HFFc6 (cell line): Measurements from ENCODE around the gene GABBR2. TPM values are rescaled to one million over a fixed set of nuclear protein-coding genes. Genes with fewer than 3 reads are reported as not detected.

ENCODE experiments used
- DNase-seq: peaks from one replicate; pipeline ENCODE4 v3.0.0-alpha.2; 2018
- H3K27ac Mint-ChIP-seq: 2 replicates; pipeline ENCODE4 v1.8.0; 2020; ENCODE audit warnings: mild to moderate bottlenecking, mixed read lengths
- H3K27me3 Mint-ChIP-seq: 2 replicates; pipeline ENCODE4 v1.8.0; 2021; ENCODE audit warnings: mild to moderate bottlenecking, moderate library complexity, mixed read lengths; ENCODE audit not compliant: insufficient read depth
- H3K36me3 Mint-ChIP-seq: 2 replicates; pipeline ENCODE4 v1.8.0; 2021; ENCODE audit warnings: low read depth, mixed read lengths
- H3K4me1 Mint-ChIP-seq: 2 replicates; pipeline ENCODE4 v1.8.0; 2020; ENCODE audit warnings: low read depth, mixed read lengths
- H3K4me3 Mint-ChIP-seq: 2 replicates; pipeline ENCODE4 v1.8.0; 2020; ENCODE audit warnings: mild to moderate bottlenecking, moderate library complexity, mixed read lengths
- H3K9me3 Mint-ChIP-seq: 2 replicates; pipeline ENCODE4 v1.8.0; 2020; ENCODE audit warnings: mild to moderate bottlenecking, mixed read lengths
- total RNA-seq, 6 experiments: library from RNA; stranded (reverse); fragmentation: NEBNext Ultra II Directional; extraction: Animal tissue kit (Norgen Biotek cat#: 25700); gene quantifications; 2 replicates in 1 of 6; 3 replicates in 5 of 6; pipeline ENCODE4 v1.2.3, GENCODE V29; 2021
- TF ChIP-seq, protein P1 (sequence below): fragments of 200-600 bp; sonication (generic); IDR thresholded peaks from 2 replicates; pipeline ENCODE4 v1.5.0; 2021; ENCODE audit warnings: antibody characterized with exemption, mild to moderate bottlenecking

Gene GABBR2
- total RNA-seq, 6 experiments from 2014 or later: 3.1 to 9.3 (median 7.6) TPM

- H3K27ac Mint-ChIP-seq: no peak overlapping the region
- TF ChIP-seq, protein P1, sequence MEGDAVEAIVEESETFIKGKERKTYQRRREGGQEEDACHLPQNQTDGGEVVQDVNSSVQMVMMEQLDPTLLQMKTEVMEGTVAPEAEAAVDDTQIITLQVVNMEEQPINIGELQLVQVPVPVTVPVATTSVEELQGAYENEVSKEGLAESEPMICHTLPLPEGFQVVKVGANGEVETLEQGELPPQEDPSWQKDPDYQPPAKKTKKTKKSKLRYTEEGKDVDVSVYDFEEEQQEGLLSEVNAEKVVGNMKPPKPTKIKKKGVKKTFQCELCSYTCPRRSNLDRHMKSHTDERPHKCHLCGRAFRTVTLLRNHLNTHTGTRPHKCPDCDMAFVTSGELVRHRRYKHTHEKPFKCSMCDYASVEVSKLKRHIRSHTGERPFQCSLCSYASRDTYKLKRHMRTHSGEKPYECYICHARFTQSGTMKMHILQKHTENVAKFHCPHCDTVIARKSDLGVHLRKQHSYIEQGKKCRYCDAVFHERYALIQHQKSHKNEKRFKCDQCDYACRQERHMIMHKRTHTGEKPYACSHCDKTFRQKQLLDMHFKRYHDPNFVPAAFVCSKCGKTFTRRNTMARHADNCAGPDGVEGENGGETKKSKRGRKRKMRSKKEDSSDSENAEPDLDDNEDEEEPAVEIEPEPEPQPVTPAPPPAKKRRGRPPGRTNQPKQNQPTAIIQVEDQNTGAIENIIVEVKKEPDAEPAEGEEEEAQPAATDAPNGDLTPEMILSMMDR: no peak
- DNase-seq: no peak
- no peak overlapping the region for H3K4me3 Mint-ChIP-seq
- H3K9me3 Mint-ChIP-seq: no peaks in the 10 kb centered on the region
- H3K27me3 Mint-ChIP-seq: peaks cover 10% of the 10 kb centered on the region
- no peaks in the 10 kb centered on the region for H3K36me3 Mint-ChIP-seq
- H3K4me1 Mint-ChIP-seq: no peaks in the 10 kb centered on the region
These were observed 175.6 kb downstream of the GABBR2 start for GRCh38 chr9:98533132-98533531.

GRCh38 chr9:98532574-98532973 lies 176.2 kb downstream of the GABBR2 start:
- TF ChIP-seq, protein P1: no peak
- H3K27me3 Mint-ChIP-seq: peaks cover 10% of the 10 kb centered on the region
- DNase-seq: no peak

DNA sequence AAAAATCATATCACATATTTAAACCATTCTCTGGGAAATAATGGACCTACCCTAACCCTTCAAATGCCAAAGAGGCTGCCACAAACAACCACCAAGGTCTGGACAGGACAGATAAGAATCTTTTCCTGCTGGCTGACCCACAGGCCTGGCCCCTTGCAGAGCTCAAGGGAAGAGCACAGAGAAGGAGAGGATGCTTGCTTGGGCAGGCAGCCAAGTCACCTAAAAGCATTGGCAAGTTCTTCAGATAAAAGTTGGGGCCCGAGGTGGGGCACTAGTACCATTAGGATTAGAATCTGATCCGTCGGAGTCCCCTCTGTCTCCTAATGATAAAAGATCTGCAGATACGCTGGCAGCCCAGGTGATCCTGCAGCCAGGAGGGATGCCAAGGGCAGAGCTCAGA lies 176.6 kb downstream of the GABBR2 start:
- Mint-ChIP-seq H3K27me3 (peaks cover 10% of the 10 kb centered on the region), H3K36me3 (no peaks in the 10 kb centered on the region), H3K9me3 (no peaks in the 10 kb centered on the region)

More at GRCh38 chr9:98532574-98532973, 176.2 kb downstream of the GABBR2 start:
- Mint-ChIP-seq H3K27ac (no peak overlapping the region), H3K4me3 (no peak overlapping the region), H3K9me3 (no peaks in the 10 kb centered on the region), H3K36me3 (no peaks in the 10 kb centered on the region), H3K4me1 (no peaks in the 10 kb centered on the region)

DNA sequence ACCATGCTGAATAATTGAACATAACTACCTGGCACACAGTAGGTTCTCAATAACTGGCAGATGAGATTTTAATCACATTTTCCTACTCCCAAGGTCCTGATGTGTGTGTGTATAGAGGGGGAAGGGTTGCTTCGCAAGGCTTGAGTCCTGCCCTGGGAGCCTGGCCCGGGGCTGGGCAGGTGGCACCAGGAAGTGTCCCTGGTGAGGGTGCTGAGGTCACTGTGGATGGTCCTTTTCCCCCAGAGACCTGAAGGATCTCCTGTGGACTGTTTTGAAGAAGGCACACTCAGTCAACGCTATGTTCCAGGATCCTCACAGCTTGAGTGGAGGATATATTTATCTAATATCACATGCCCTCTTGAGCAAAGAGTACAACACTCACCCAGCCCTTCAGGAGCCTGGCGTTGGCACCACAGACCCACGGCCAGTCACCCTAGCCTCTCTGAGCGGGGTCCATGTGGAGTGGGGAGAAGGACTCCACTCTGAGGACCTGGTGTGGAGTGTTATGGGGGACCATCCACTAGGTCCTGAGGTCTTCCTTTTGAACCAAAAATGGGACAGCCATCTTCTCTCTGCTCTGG lies 177.8 kb downstream of the GABBR2 start:
- H3K27me3 Mint-ChIP-seq: peaks cover 10% of the 10 kb centered on the region

More for the DNA sequence above, 176.6 kb downstream of the GABBR2 start:
- Mint-ChIP-seq H3K4me1 (no peaks in the 10 kb centered on the region), H3K27ac (no peak overlapping the region), H3K4me3 (no peak overlapping the region)
- no peak for DNase-seq
- TF ChIP-seq, protein P1: no peak

DNA sequence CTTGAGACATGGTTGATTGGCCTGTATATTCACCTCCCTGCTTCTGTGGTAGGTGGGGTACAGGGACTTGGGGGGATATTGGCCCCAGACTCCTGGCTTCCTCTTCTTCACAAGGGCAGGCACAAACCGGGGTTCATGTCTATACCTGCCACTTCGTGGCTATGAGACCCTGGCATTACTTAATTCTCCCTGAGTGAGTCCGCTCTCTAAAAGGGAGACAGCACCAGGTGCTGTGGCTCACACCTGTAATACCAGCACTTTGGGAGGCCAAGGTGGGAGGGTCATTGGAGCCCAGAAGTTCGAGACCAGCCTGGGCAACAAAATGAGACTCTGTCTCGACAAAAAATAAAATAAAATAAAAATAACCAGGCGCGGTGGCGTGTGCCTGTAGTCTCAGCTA lies 178.5 kb downstream of the GABBR2 start:
- Mint-ChIP-seq H3K9me3 (no peaks in the 10 kb centered on the region), H3K27me3 (peaks cover 10% of the 10 kb centered on the region), H3K4me1 (no peaks in the 10 kb centered on the region), H3K36me3 (no peaks in the 10 kb centered on the region), H3K4me3 (no peak overlapping the region), H3K27ac (no peak overlapping the region)
- no peak for DNase-seq
- TF ChIP-seq, protein P1: no peak

More for the DNA sequence above, 177.8 kb downstream of the GABBR2 start:
- DNase-seq: no peak
- TF ChIP-seq, protein P1: no peak
- Mint-ChIP-seq H3K4me3 (no peak overlapping the region), H3K9me3 (no peaks in the 10 kb centered on the region), H3K4me1 (no peaks in the 10 kb centered on the region), H3K27ac (no peak overlapping the region), H3K36me3 (no peaks in the 10 kb centered on the region)

DNA sequence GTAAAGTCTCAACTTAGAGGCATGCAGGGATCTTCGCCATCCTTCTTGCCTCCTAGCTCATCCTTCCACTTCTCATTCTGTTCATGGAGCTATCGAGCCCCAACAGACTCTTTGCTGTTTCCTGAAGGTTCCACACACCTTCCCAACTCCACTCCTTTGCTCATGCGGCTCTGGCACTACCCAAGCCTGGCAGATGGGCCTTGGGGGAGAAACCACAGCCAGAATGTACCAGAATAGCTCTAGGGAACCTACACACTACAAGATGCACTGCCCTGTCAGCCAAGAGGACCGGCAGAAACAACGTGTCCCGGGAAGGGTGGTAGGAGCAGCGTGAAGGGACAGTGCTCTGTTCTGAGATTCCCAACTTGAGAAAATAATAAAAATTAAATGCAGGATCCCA lies 178.9 kb downstream of the GABBR2 start:
- Mint-ChIP-seq H3K27ac (no peak overlapping the region), H3K36me3 (no peaks in the 10 kb centered on the region), H3K4me3 (no peak overlapping the region), H3K4me1 (no peaks in the 10 kb centered on the region), H3K9me3 (no peaks in the 10 kb centered on the region), H3K27me3 (peaks cover 10% of the 10 kb centered on the region)
- DNase-seq: no peak
- TF ChIP-seq, protein P1: no peak
